Measurements from ENCODE around the gene ZNF436. TPM values are rescaled to one million over a fixed set of nuclear protein-coding genes. Genes with fewer than 3 reads are reported as not detected.

The ZNF436 gene
- total RNA-seq, 1 donor from 2014 or later = 10.9 TPM

- intact Hi-C loops (cut with DNase I) = no loop called here
- TF ChIP-seq, protein P1, sequence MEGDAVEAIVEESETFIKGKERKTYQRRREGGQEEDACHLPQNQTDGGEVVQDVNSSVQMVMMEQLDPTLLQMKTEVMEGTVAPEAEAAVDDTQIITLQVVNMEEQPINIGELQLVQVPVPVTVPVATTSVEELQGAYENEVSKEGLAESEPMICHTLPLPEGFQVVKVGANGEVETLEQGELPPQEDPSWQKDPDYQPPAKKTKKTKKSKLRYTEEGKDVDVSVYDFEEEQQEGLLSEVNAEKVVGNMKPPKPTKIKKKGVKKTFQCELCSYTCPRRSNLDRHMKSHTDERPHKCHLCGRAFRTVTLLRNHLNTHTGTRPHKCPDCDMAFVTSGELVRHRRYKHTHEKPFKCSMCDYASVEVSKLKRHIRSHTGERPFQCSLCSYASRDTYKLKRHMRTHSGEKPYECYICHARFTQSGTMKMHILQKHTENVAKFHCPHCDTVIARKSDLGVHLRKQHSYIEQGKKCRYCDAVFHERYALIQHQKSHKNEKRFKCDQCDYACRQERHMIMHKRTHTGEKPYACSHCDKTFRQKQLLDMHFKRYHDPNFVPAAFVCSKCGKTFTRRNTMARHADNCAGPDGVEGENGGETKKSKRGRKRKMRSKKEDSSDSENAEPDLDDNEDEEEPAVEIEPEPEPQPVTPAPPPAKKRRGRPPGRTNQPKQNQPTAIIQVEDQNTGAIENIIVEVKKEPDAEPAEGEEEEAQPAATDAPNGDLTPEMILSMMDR (IDR thresholded peaks at IDR 0.05) = no peak
- no peak for DNase-seq
- ATAC-seq = no peak
- H3K27me3 ChIP-seq = no peaks in the 10 kb centered on the region
- no peak overlapping the region for H3K27ac ChIP-seq
- no peaks in the 10 kb centered on the region for H3K4me1 ChIP-seq
- H3K36me3 ChIP-seq = peaks cover 25% of the 10 kb centered on the region
- peaks cover 32% of the 10 kb centered on the region for H3K9me3 ChIP-seq
- no peak overlapping the region for H3K4me3 ChIP-seq
Observed at GRCh38 chr1:23358310-23358875, 11.2 kb downstream of the ZNF436 start.

GRCh38 chr1:23357138-23357908, 12.3 kb downstream of the ZNF436 start:
- ATAC-seq = no peak
- no peak for DNase-seq
- H3K27me3 ChIP-seq = no peaks in the 10 kb centered on the region

GRCh38 chr1:23356471-23357137, 13.0 kb downstream of the ZNF436 start:
- H3K27me3 ChIP-seq = no peaks in the 10 kb centered on the region
- no peak overlapping the region for H3K27ac ChIP-seq
- DNase-seq = no peak
- TF ChIP-seq, protein P1 (IDR thresholded peaks at IDR 0.05) = no peak
- no peak for ATAC-seq
- no peak overlapping the region for H3K4me3 ChIP-seq
- peaks cover 10% of the 10 kb centered on the region for H3K36me3 ChIP-seq
- H3K9me3 ChIP-seq = peaks cover 14% of the 10 kb centered on the region
- no peaks in the 10 kb centered on the region for H3K4me1 ChIP-seq
- intact Hi-C loops (cut with DNase I) = no loop called here

More at GRCh38 chr1:23357138-23357908, 12.3 kb downstream of the ZNF436 start:
- TF ChIP-seq, protein P1 (IDR thresholded peaks at IDR 0.05) = no peak
- H3K36me3 ChIP-seq = peaks cover 16% of the 10 kb centered on the region
- intact Hi-C loops (cut with DNase I) = no loop called here
- H3K4me3 ChIP-seq = no peak overlapping the region
- no peaks in the 10 kb centered on the region for H3K4me1 ChIP-seq
- peaks cover 21% of the 10 kb centered on the region for H3K9me3 ChIP-seq
- peak overlapping the region; percentile 17 for H3K27ac ChIP-seq

DNA sequence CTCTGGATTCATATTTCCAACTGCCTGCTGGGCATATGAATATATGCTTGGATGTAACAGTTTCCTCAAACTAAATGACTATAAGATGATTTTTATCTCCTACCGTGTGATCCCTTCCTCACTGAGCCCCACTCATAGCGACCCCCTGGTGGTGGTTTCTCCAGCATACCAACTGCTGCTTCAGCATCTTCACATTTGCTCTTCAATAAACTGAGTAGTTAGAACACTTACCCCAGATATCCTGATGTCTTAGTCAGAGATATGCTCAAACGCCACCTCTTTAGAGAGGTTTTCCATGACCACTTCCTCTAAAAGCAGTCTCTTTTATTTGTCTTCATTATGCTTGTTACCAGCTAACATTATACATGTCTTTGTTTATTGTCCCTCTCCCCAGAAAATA, 15.4 kb downstream of the ZNF436 start:
- Histone ChIP-seq H3K9me3 (no peaks in the 10 kb centered on the region), H3K27me3 (no peaks in the 10 kb centered on the region), H3K4me3 (no peak overlapping the region), H3K27ac (no peak overlapping the region), H3K4me1 (no peaks in the 10 kb centered on the region), H3K36me3 (no peaks in the 10 kb centered on the region)
- TF ChIP-seq, protein P1 (IDR thresholded peaks at IDR 0.05) = no peak
- ATAC-seq = no peak
- no peak for DNase-seq
- intact Hi-C loops (cut with DNase I) = no loop called here

DNA sequence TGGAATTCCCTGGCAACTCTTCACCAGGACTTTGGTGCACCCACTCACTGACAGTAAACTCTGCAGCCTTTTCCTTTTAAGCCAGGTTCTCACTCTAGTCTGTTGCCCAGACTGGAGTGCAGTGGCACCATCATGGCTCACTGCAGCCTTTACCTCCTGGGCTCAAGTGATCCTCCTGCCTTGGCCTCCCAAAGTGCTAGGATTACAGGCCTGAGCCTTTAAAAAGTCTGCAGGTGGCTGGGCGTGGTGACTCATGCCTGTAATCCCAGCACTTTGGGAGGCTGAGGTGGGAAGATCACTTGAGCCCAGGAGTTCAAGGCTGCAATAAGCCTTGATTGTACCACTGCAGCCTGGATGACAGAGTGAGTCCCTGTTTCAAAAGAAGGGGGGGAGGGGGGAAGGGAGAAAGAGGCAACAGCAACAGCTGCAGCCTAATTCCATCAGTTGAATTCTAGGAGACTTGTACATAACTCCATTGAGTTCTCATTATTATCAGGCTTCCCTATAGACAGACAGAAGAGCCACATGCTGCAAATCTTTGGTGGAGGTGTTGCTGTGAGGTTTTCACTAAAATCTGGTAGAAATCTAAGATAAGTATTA, 17.4 kb downstream of the ZNF436 start:
- intact Hi-C loops (cut with DNase I) = no loop called here
- TF ChIP-seq, protein P1 (IDR thresholded peaks at IDR 0.05) = no peak

More for the DNA sequence above, 17.4 kb downstream of the ZNF436 start:
- DNase-seq = no peak
- Histone ChIP-seq H3K4me3 (no peak overlapping the region), H3K27ac (no peak overlapping the region), H3K27me3 (no peaks in the 10 kb centered on the region), H3K9me3 (no peaks in the 10 kb centered on the region), H3K4me1 (no peaks in the 10 kb centered on the region), H3K36me3 (no peaks in the 10 kb centered on the region)
- no peak for ATAC-seq
